Islet of Langerhans (tissue), 1 donor: ENCODE measurements around the gene PDZD4.

Source experiments
- FAIRE-seq: peaks from one replicate; lab custom pipeline; 2011; peaks lifted over from hg19 to GRCh38; lab: Jason Lieb, UNC

PDZD4 gene

DNA sequence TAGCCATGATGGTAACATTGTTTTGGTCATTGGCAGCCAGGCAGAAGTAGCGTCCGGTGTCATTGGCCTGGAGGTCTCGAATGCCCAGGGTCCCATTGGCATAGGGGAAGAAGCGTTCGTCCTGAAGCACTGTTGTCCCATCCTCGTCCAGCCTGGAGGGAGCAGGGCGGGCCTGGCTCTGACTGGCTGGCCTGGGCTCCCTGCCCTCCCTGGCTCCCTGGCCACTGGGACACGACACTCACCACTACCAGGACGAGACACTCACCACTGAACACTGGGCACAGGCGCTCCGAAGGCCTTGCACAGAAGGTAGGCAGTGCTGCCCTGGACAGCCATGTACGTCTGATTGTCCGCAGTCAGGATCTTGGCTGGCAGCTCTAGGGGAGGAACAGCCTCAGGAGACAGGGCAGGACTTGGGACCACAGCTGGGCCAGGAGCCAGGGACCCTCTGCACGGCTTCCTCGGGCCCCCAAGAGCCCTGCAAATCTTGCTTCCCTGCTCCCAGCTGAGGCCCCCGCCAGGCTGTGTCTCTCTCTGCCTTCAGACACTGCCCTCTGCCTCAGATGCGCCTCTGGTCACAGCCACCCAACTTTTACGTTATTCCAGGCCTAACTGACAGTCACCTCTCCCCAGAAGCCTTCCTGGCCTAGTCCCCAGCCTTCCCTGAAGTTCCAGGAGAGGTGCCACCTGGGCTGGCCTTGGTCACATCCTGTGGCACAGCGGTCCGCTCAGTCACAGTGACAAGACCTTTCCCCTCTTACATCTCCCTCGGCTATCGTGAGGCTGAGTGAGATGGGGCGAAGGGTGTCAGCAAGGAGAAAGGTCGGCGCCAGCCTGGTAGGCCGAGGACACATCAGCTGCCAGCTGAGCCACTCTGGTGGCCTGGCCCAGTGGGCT is 38.5 kb upstream of the PDZD4 start:
- FAIRE-seq = no peak

DNA sequence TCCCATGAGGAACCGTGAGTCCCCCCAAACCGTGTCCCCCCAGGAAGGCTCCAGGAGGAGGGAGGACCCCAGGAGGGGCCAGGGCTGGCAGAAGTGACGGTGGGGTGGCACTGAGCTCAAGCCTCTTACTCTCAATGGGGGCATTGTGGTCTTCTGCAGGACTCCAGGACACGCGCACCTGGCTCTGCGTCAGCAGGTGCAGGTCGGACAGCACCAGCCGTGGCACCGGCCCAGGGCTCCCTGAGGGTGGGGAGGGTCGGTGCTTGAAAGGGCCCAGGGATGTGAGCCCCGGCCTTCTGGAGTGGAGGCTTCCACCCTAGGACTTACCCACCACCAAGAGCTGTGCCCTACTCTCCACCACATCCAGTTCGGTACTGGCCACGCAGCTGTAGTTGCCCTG is 37.3 kb upstream of the PDZD4 start:
- no peak for FAIRE-seq

DNA sequence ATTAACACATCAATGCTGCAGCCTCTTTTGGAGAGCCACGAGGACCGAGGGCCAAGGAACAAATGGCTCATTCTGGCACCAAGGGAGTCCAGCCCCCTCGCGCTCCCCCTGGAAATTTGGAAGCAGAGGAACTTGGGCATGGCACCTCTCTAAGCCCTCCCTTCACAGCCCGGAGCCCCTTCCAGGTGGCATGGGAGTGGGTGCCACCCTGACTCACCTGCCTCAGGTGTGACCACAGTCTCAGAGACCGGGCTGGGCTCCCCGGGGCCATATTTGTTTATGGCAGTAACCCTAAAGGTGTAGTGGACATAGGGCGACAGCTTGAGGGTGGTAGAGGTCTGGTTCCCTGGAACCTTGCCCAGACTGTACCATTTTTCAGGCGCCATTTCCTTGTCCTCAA is 36.8 kb upstream of the PDZD4 start:
- no peak for FAIRE-seq

DNA sequence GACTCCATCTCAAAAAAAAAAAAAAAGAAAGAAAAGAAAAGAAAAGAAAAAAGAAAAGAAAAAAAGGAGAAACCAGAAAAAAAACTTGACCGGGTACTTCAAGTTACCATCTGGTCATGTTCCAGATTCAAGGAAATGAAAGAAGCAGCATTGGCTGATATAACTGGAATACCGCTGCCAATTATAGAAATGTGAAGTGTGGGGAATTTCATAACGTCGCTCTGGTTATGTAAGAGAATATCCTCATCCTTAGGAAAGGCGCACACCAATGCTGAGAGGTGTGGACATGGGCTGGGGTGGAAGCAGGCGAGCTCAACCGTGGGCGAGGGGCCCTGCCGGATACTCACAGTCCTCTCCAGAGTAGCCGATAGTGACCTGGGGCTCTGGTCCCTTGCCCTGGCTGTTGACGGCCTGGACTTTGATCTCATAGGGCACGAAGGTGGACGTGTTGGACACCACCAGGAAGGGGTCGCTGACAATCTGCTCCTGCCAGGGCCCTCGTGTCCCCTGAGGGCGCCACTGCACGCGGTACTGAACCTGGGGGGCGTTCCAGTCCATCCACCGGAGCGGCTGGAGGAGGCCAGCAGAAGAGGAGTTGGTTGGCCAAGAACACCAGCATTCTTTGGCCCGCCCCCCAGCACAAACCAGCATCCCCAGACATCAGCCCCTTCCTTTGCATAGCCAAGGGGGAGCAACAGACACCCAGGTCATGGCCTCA is 36.1 kb upstream of the PDZD4 start:
- no peak for FAIRE-seq

DNA sequence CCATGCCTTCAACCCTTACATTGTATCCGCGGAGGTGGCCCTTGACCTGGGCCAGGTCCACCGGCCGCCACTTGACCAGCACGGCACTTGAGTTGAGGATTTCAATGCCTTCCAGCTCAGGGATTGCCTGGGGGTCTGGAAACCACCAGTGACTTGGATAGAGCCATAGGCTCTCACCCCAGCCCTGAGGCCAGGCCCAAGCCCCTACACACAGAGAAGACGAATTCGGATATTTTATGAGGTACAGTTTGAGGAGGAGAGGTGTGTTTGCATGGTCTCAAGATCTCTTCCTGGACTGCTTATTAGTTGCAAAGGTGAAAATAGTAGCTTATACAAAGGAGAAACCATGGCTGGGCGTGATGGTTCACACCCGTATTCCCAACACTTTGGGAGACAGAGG is 35.3 kb upstream of the PDZD4 start:
- no peak for FAIRE-seq

- FAIRE-seq = no peak
These were observed 34.9 kb upstream of the PDZD4 start for GRCh38 chrX:153865321-153865580.

- no peak for FAIRE-seq
These were observed 34.4 kb upstream of the PDZD4 start for GRCh38 chrX:153864561-153865320.

- no peak for FAIRE-seq
These were observed 33.8 kb upstream of the PDZD4 start for GRCh38 chrX:153864101-153864500.

GRCh38 chrX:153863251-153863991 is 33.1 kb upstream of the PDZD4 start:
- no peak for FAIRE-seq

- FAIRE-seq = no peak
These were observed 32.3 kb upstream of the PDZD4 start for GRCh38 chrX:153862369-153863250.

- no peak for FAIRE-seq
These were observed 31.5 kb upstream of the PDZD4 start for GRCh38 chrX:153861733-153862310.

- no peak for FAIRE-seq
These were observed 30.8 kb upstream of the PDZD4 start for GRCh38 chrX:153861151-153861550.

- no peak for FAIRE-seq
These were observed 27.1 kb upstream of the PDZD4 start for GRCh38 chrX:153857348-153857903.

DNA sequence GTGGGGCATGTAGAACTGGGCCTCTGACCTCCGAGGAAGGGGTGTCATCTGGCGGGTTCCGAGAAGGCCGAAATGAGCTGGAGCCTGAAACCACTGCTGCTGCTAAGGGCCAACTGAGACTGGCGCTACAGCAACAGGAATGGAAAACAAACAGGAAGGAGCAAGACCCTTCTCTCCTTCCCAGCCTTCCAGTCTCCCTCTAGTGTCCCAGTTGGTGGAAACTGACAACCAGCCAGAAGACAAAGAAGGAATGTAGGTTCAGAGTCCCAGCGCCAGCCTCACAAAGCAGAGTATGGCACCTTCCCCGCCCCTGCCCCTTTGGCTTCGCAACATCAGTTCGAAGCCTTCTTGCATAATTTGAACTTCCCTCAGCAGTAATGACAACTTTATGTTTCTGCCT is 24.4 kb upstream of the PDZD4 start:
- FAIRE-seq = no peak

DNA sequence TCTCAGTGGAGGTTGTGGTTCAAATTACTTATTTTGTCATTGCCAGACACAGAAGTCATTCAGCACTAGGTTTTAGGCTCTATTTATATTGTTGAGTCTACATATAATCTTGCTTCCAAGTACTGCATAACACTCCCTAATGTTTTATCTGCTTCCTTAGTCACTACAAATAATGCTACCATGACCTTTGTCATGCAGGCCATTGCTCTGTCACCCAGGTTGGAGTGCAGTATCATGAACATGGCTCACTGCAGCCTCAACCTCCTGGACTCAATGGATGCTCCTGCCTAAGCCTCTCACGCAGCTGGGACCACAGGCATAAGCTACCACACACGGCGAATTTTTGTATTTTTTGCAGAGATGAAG is 23.5 kb upstream of the PDZD4 start:
- no peak for FAIRE-seq

GRCh38 chrX:153853180-153853901 is 23.0 kb upstream of the PDZD4 start:
- FAIRE-seq = no peak

DNA sequence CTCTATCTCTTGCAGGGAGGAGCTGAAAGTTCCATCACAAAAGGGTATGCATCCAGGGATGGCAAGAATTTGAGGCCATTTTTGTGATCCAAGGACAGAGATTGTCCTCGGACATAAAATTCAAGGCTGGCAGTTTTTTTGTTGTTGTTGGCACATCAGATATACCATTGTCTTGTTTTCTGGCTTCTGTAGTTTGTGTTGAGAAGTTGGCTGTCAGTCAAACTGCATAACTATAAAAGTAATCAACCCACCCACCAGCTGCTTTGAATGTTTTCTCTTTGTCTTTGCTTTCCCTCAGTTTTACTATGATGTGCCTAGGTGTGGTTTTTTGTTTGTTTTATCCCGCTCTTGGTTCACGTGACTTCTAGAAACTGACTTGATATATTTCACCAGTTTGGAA is 21.6 kb upstream of the PDZD4 start:
- FAIRE-seq = no peak

DNA sequence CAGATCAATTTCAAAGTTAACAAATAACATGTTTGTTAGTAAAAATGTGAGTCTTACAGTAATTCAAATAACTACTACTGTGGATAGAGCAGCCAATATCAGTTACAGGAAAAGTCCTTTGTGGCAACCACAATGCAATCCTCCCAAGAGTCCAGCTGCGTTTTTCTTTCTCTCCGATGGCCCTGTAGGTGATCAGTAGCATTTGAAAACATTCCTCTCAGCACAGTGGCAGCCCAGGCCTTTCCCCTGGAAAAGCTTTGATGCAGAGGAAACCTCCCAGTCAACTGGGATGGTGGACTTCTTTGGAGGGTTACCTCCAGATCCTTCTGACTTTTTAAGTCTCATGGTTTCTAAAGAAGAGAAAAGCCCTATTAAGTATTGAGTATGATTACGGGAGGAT is 18.0 kb upstream of the PDZD4 start:
- FAIRE-seq = no peak

DNA sequence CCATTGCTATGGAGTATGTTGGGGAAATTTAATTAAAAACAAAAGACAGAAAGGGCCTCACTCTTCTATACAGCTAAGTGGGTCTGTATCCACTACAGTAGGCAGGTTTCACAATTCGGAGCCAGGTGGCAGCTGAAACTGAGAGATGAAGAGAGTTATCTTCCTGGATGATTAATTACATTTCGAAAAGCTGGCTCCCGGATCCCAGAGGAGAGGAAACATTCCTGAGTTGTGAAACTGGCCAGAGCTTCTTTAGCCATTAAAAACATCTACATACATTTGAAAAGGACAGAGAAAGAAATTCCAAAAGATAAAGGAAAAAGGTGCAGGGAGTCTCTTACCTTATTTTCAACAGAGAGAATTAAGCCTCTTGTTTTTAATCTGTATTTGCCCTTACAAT is 15.5 kb upstream of the PDZD4 start:
- no peak for FAIRE-seq

- FAIRE-seq = no peak
These were observed 14.9 kb upstream of the PDZD4 start for GRCh38 chrX:153845195-153845594.
